ENCODE results near the gene MBNL2.

- TF ChIP-seq CTCF (conservative IDR thresholded peaks at IDR 0.05; ENCODE audit: low read length) (no peak), EZH2phosphoT487 (IDR thresholded peaks at IDR 0.05; ENCODE audit: borderline replicate concordance, low read depth, low read length) (no peak)
Measured at GRCh38 chr13:97235549-97236231, 13.6 kb downstream of the MBNL2 start.

All from OCI-LY7 (cell line).